Endodermal cell (in vitro differentiated cells): Measurements from ENCODE around the gene KLRG1. TPM values are rescaled to one million over a fixed set of nuclear protein-coding genes. Genes with fewer than 3 reads are reported as not detected.

Source experiments
- DNase-seq: peaks from one replicate; pipeline ENCODE4 v3.0.0-alpha.2; 2017
- H3K27ac ChIP-seq: 2 replicates; pipeline ENCODE4 v1.5.1; 2013; ENCODE audit warnings: mild to moderate bottlenecking, low read depth, low read length, moderate library complexity
- H3K27me3 ChIP-seq: 2 replicates; pipeline ENCODE4 v1.6.1; 2013; ENCODE audit warnings: mild to moderate bottlenecking, low read length, moderate library complexity; ENCODE audit not compliant: insufficient read depth, control insufficient read depth, poor library complexity, severe bottlenecking
- H3K36me3 ChIP-seq: 2 replicates; pipeline ENCODE4 v1.7.0; 2013; ENCODE audit warnings: mild to moderate bottlenecking, low read length, moderate library complexity; ENCODE audit not compliant: control insufficient read depth, insufficient read depth
- H3K4me1 ChIP-seq: one replicate; pipeline ENCODE4 v1.7.0; 2013; ENCODE audit warnings: low read length; ENCODE audit not compliant: control insufficient read depth, insufficient read depth
- H3K4me3 ChIP-seq: 2 replicates; pipeline ENCODE4 v1.5.1; 2013; ENCODE audit warnings: mild to moderate bottlenecking, low read length, moderate library complexity
- H3K9ac ChIP-seq: 2 replicates; pipeline ENCODE4 v1.6.1; 2013; ENCODE audit warnings: mild to moderate bottlenecking, low read length, moderate library complexity; ENCODE audit not compliant: poor library complexity, severe bottlenecking; ENCODE audit errors: extremely low read depth
- H3K9me3 ChIP-seq: 2 replicates; pipeline ENCODE4 v1.6.1; 2013; ENCODE audit warnings: mild to moderate bottlenecking, low read length, moderate library complexity; ENCODE audit not compliant: control insufficient read depth
- H3K27ac Mint-ChIP-seq: 2 replicates; pipeline ENCODE4 v1.8.0; 2020; ENCODE audit warnings: mixed read lengths
- H3K27me3 Mint-ChIP-seq: 2 replicates; pipeline ENCODE4 v1.8.0; 2021; ENCODE audit warnings: mild to moderate bottlenecking, mixed read lengths; ENCODE audit not compliant: insufficient read depth
- H3K36me3 Mint-ChIP-seq: 2 replicates; pipeline ENCODE4 v1.8.0; 2020; ENCODE audit warnings: low read depth, mixed read lengths
- H3K4me1 Mint-ChIP-seq: 2 replicates; pipeline ENCODE4 v1.8.0; 2020; ENCODE audit warnings: mixed read lengths
- H3K4me3 Mint-ChIP-seq: 2 replicates; pipeline ENCODE4 v1.8.0; 2020; ENCODE audit warnings: mild to moderate bottlenecking, moderate library complexity, mixed read lengths
- H3K9me3 Mint-ChIP-seq: 2 replicates; pipeline ENCODE4 v1.8.0; 2020; ENCODE audit warnings: mild to moderate bottlenecking, mixed read lengths
- WGBS, 2 experiments: methylation state at CpG; one replicate each; pipeline versions ENCODE4 v1.1.5 to v1.1.7; 2013; ENCODE audit warnings: missing lambda C conversion rate in 2 of 2, mixed read lengths in 1 of 2; ENCODE audit not compliant: insufficient coverage in 1 of 2, insufficient read length in 1 of 2; 5-methylcytosine and 5-hydroxymethylcytosine counted together
- total RNA-seq, 2 donors: library from RNA; stranded (reverse); fragmentation: NEBNext Ultra II Directional in 1 of 2; extraction: Animal tissue kit (Norgen Biotek cat#: 25700) in 1 of 2; gene quantifications; 2 replicates in 1 of 2; 3 replicates in 1 of 2; pipeline ENCODE4 v1.2.1, GENCODE V29; 2021
- TF ChIP-seq, protein P1 (sequence below): fragments of 200-600 bp; sonication (generic); conservative IDR thresholded peaks from 2 replicates; pipeline ENCODE4 v1.5.0; 2021; ENCODE audit warnings: antibody characterized with exemption, mild to moderate bottlenecking

Gene KLRG1
- total RNA-seq, 2 donors from 2014 or later: 3.1 TPM

DNA sequence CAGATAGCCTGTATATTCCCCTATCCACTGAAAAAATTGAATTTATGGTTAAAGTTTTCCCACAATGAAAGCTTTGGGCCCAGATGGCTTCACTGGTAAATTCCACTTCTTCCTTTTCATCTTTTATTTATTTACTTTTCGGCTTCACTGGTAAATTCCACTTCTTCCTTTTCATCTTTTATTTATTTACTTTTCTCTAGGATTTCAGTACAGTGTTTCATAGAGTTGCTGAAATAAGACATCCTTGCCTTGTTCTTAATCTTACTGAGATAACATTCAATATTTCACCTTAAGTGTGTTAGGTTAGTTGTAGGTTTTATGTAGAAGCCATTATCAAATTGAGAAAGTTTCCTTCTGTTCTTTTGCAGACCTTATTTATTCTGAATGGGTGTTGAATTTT, 18.9 kb upstream of the KLRG1 start:
- Mint-ChIP-seq H3K4me3 (no peak overlapping the region), H3K36me3 (peaks cover 12% of the 10 kb centered on the region), H3K27ac (no peak overlapping the region), H3K27me3 (no peaks in the 10 kb centered on the region), H3K4me1 (no peaks in the 10 kb centered on the region), H3K9me3 (peaks cover 45% of the 10 kb centered on the region)
- Histone ChIP-seq H3K4me3 (no peak overlapping the region), H3K27ac (no peak overlapping the region), H3K27me3 (no peaks in the 10 kb centered on the region), H3K36me3 (no peaks in the 10 kb centered on the region), H3K9ac (no peak overlapping the region), H3K4me1 (no peaks in the 10 kb centered on the region), H3K9me3 (peaks cover 18% of the 10 kb centered on the region)
- TF ChIP-seq, protein P1, sequence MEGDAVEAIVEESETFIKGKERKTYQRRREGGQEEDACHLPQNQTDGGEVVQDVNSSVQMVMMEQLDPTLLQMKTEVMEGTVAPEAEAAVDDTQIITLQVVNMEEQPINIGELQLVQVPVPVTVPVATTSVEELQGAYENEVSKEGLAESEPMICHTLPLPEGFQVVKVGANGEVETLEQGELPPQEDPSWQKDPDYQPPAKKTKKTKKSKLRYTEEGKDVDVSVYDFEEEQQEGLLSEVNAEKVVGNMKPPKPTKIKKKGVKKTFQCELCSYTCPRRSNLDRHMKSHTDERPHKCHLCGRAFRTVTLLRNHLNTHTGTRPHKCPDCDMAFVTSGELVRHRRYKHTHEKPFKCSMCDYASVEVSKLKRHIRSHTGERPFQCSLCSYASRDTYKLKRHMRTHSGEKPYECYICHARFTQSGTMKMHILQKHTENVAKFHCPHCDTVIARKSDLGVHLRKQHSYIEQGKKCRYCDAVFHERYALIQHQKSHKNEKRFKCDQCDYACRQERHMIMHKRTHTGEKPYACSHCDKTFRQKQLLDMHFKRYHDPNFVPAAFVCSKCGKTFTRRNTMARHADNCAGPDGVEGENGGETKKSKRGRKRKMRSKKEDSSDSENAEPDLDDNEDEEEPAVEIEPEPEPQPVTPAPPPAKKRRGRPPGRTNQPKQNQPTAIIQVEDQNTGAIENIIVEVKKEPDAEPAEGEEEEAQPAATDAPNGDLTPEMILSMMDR: no peak
- DNase-seq: no peak
- WGBS, 2 experiments: 89% methylated on average over 1 of the region's 1 CpG; no CpG with 5 or more reads in 1 of the 2 experiments

DNA sequence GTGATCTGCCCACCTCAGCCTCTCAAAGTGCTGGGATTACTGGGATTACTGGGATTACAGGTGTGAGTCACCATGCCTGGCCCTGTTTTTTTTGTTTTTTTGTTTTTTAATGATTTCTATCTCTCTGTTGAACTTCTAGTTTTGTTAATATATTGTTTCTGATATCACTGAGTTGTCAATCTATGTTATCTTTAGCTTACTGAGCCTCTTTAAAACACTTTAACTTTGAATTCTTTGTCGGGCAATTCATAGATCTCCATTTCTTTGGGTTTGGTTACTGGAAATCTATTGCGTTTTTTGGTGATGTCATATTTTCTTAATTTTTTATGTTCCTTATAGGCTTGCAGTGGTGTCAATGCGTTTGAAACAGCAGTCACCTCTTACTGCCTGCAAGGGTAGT, 9.2 kb upstream of the KLRG1 start:
- no peak overlapping the region for H3K27ac Mint-ChIP-seq
- no peaks in the 10 kb centered on the region for H3K27me3 Mint-ChIP-seq
- no peak for DNase-seq
- TF ChIP-seq, protein P1: no peak
- Histone ChIP-seq H3K27me3 (no peaks in the 10 kb centered on the region), H3K4me1 (no peaks in the 10 kb centered on the region), H3K9ac (no peak overlapping the region), H3K36me3 (no peaks in the 10 kb centered on the region), H3K9me3 (no peaks in the 10 kb centered on the region), H3K27ac (no peak overlapping the region), H3K4me3 (no peak overlapping the region)
- no peak overlapping the region for H3K4me3 Mint-ChIP-seq
- WGBS, 2 experiments: 92% methylated on average over 2 to 3 of the region's 3 CpGs
- H3K36me3 Mint-ChIP-seq: no peaks in the 10 kb centered on the region
- no peaks in the 10 kb centered on the region for H3K9me3 Mint-ChIP-seq
- no peaks in the 10 kb centered on the region for H3K4me1 Mint-ChIP-seq

DNA sequence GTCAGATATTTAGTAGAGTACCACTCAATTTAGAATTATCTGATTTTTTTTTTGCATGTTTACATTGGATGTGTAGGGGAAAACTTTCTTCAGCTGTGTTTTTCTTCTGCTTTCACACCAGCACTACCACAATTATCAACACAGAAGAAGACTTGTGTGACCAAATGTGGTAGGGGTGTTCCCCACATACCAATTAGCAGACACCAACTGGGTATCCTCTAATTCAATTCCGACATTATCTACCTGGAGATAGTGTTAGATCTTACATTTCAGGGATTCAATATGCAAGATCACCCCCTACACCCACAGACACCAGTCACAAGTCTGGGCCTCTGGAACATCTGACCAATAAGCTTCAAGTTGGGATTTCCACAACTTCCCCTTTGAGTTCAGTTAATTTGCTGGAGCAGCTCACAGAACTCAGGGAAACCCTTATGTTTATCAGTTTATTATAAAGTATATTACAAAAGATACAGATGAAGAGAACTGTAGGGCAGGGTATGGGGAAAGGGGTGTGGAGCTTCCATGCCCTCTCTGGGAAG, 4.1 kb upstream of the KLRG1 start:
- TF ChIP-seq, protein P1: no peak
- H3K27ac ChIP-seq: no peak overlapping the region
- H3K9me3 ChIP-seq: no peaks in the 10 kb centered on the region
- Mint-ChIP-seq H3K27ac (no peak overlapping the region), H3K4me1 (no peaks in the 10 kb centered on the region), H3K9me3 (no peaks in the 10 kb centered on the region), H3K4me3 (no peak overlapping the region), H3K36me3 (no peaks in the 10 kb centered on the region), H3K27me3 (no peaks in the 10 kb centered on the region)
- no peaks in the 10 kb centered on the region for H3K36me3 ChIP-seq
- no peaks in the 10 kb centered on the region for H3K4me1 ChIP-seq
- 91% methylated on average over 1 of the region's 1 CpG; no CpG with 5 or more reads in 1 of the 2 experiments for WGBS, 2 experiments
- H3K4me3 ChIP-seq: no peak overlapping the region
- DNase-seq: no peak
- H3K9ac ChIP-seq: no peak overlapping the region
- no peaks in the 10 kb centered on the region for H3K27me3 ChIP-seq
